ENCODE data around the gene MAPK1.
"Not testable (repeated sequence)": the region's sequence is repeated elsewhere in the genome, so short reads cannot be mapped to it uniquely, and the experiment has no call there.

DNA sequence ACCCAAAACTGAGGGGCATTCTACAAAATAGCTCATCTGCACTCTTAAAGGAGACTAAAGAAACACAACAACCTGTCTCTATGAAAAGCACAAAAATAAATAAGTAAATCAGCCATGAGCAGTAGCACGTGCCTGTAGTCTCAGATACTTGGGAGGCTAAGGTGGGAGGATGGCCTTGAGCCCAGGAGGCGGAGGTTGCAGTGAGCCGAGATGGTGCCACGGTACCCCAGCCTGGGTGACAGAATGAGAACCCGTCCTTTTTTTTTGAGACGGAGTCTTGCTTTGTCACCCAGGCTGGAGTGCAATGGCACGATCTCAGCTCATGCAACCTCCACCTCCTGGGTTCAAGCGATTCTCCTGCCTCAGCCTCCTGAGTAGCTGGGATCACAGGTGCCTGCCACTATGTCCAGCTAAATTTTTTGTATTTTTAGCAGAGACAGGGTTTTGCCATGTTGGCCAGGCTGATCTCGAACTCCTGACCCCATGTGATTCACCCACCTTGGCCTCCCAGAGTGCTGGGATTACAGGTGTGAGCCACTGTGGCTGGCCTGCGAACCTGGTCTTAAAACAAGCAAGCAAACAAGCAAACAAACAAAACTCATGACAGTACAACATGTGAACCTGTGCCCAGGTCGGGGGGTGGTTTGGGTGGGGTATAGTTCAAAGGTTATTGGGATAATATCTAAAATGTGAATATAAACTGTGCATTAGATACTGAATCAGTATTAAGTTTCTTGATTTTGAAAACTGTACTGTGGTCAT, 76.4 kb downstream of the MAPK1 start:
- TF ChIP-seq, protein P1, sequence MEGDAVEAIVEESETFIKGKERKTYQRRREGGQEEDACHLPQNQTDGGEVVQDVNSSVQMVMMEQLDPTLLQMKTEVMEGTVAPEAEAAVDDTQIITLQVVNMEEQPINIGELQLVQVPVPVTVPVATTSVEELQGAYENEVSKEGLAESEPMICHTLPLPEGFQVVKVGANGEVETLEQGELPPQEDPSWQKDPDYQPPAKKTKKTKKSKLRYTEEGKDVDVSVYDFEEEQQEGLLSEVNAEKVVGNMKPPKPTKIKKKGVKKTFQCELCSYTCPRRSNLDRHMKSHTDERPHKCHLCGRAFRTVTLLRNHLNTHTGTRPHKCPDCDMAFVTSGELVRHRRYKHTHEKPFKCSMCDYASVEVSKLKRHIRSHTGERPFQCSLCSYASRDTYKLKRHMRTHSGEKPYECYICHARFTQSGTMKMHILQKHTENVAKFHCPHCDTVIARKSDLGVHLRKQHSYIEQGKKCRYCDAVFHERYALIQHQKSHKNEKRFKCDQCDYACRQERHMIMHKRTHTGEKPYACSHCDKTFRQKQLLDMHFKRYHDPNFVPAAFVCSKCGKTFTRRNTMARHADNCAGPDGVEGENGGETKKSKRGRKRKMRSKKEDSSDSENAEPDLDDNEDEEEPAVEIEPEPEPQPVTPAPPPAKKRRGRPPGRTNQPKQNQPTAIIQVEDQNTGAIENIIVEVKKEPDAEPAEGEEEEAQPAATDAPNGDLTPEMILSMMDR (IDR thresholded peaks at IDR 0.05) = not testable (repeated sequence)
- TF ChIP-seq POLR2A (IDR thresholded peaks at IDR 0.05) = not testable (repeated sequence)
